K562 (cell line): ENCODE results near the gene KLHDC7B. TPM values are rescaled to one million over a fixed set of nuclear protein-coding genes. Genes with fewer than 3 reads are reported as not detected.

ENCODE experiments used
- GTF2E2 ChIP-seq: fragments of 200-800 bp; sonication (Bioruptor generic); IDR thresholded peaks from 2 replicates; pipeline ENCODE4 v1.6.1; 2016; ENCODE audit warnings: missing genetic modification characterization, missing compliant biosample characterization
- HCFC1 ChIP-seq: IDR thresholded peaks from 2 replicates; pipeline ENCODE4 v1.6.1; 2012; ENCODE audit warnings: low read depth, low read length, improper control_type of control experiment
- ILK ChIP-seq: fragments of 450-650 bp; IDR thresholded peaks from 2 replicates; pipeline ENCODE4 v1.6.1; 2016; ENCODE audit warnings: missing genetic modification characterization, low read depth, mild to moderate bottlenecking, missing compliant biosample characterization, moderate library complexity, borderline replicate concordance
- MNT ChIP-seq, 2 experiments: fragments of 450-650 bp; conservative IDR thresholded peaks; 2 replicates each; pipeline ENCODE4 v1.6.1; 2017; ENCODE audit warnings: mild to moderate bottlenecking in 2 of 2, moderate library complexity in 2 of 2
- NR2F6 ChIP-seq: fragments of 450-650 bp; formaldehyde crosslinking; IDR thresholded peaks from 2 replicates; pipeline ENCODE4 v1.4.0; 2020; ENCODE audit warnings: mild to moderate bottlenecking
- POLR2G ChIP-seq: fragments of 200-400 bp; formaldehyde crosslinking; IDR thresholded peaks from 2 replicates; pipeline ENCODE4 v1.6.1; 2017; ENCODE audit warnings: low read depth, mild to moderate bottlenecking, antibody characterized with exemption, low read length, moderate library complexity
- SUPT5H ChIP-seq: fragments of 450-650 bp; IDR thresholded peaks from 2 replicates; pipeline ENCODE4 v1.6.1; 2016
- TAF9B ChIP-seq: fragments of 450-650 bp; IDR thresholded peaks from 2 replicates; pipeline ENCODE4 v1.6.1; 2018; ENCODE audit warnings: mild to moderate bottlenecking; ENCODE audit not compliant: partially characterized antibody
- YY1 ChIP-seq, 3 experiments: IDR thresholded peaks; 2 replicates each; pipeline ENCODE4 v1.6.1; 2011; ENCODE audit warnings: low read length in 2 of 3, mild to moderate bottlenecking in 2 of 3, moderate library complexity in 2 of 3, borderline replicate concordance in 1 of 3, control low read depth in 1 of 3, low read depth in 1 of 3; ENCODE audit not compliant: insufficient read depth in 3 of 3, insufficient replicate concordance in 2 of 3, control insufficient read depth in 1 of 3, insufficient read length in 1 of 3; ENCODE audit errors: extremely low read depth in 1 of 3
- ZBTB7A ChIP-seq: IDR thresholded peaks from 2 replicates; pipeline ENCODE4 v1.6.1; 2011; ENCODE audit warnings: low read depth, mild to moderate bottlenecking, low read length, moderate library complexity, borderline replicate concordance; ENCODE audit not compliant: control insufficient read depth
- ZNF174 ChIP-seq: fragments of 250-450 bp; sonication (Bioruptor Pico); IDR thresholded peaks from 2 replicates; pipeline ENCODE4 v1.4.0; 2020; ENCODE audit warnings: mild to moderate bottlenecking
- polyA plus RNA-seq, 8 experiments: library from polyadenylated mRNA; depleted of rRNA in 4 of 8; stranded (reverse) in 5 of 8; unstranded in 3 of 8; fragments of >200 nt; fragmentation: Nextera tagmentation in 2 of 8; fragmentation: Illumina TruSeq in 1 of 8; extraction: Ambion mirVana in 2 of 8; extraction: Trizol in 1 of 8; gene quantifications; 2 replicates each; pipeline versions ENCODE4 v1.2.1 to v1.2.3, GENCODE V29; 2011 to 2014; ENCODE audit warnings: inconsistent platforms in 1 of 8, missing spikeins in 1 of 8
- total RNA-seq, 7 experiments: library from RNA; depleted of rRNA in 6 of 7; stranded (reverse); fragments of >200 nt in 6 of 7; fragmentation: Illumina TruSeq in 2 of 7; extraction: Trizol in 2 of 7; gene quantifications; 2 replicates each; pipeline versions ENCODE4 v1.2.1 to v1.2.3, GENCODE V29; 2011 to 2021; ENCODE audit warnings: low replicate concordance in 1 of 7
- TF ChIP-seq, protein P1 (sequence below): fragments of 200-800 bp; sonication (Bioruptor generic); IDR thresholded peaks from 2 replicates; pipeline ENCODE4 v1.6.1; 2017; ENCODE audit warnings: missing genetic modification characterization, missing compliant biosample characterization
- TF ChIP-seq, protein P2 (sequence below): fragments of 450-650 bp; IDR thresholded peaks from 2 replicates; pipeline ENCODE4 v1.6.1; 2016; ENCODE audit warnings: borderline replicate concordance

KLHDC7B gene
- total and polyA plus RNA-seq, 9 of the 15 experiments (the other 6 are each of a cell fraction or from before 2014, with no cell fraction given), result 0.04 to 0.22 (median 0.05) TPM; not detected in 4

DNA sequence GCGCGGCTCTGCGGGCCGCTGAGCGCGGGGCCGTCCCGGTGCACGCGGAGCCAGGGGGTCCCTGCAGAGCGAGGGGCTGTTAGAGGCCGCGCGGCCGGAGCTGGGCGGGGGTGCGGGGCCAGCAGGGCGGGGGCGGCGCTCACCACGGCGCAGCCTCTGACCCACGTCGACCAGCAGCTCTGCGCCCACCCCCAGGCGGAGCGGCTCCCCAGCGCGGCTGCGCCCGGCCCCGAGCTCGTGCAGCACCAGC, 19.9 kb upstream of the KLHDC7B start (continued):
- TF ChIP-seq ILK (tag) (no peak), YY1 (IDR thresholded peaks at IDR 0.05; ENCODE audit: borderline replicate concordance in 1 of 3, control insufficient read depth in 1 of 3, extremely low read depth in 1 of 3, insufficient read depth in 3 of 3, insufficient read length in 1 of 3, insufficient replicate concordance in 2 of 3, low read depth in 1 of 3, low read length in 2 of 3) (peak in 1 of 3 experiments; percentile 13), POLR2G (0 out of 2 replicates have a peak, but pooled peaks have one; percentile 23), ZNF174 (CRISPR knock-in tag) (no peak), GTF2E2 (tag) (0 out of 2 replicates have a peak, but pooled peaks have one; percentile 49), HCFC1 (no peak), ZBTB7A (peak; percentile 87; the same call in 1 of the 2 replicates), SUPT5H (no peak), NR2F6 (no peak), TAF9B (no peak), MNT (conservative IDR thresholded peaks at IDR 0.05) (no peak)
- TF ChIP-seq, protein P1, sequence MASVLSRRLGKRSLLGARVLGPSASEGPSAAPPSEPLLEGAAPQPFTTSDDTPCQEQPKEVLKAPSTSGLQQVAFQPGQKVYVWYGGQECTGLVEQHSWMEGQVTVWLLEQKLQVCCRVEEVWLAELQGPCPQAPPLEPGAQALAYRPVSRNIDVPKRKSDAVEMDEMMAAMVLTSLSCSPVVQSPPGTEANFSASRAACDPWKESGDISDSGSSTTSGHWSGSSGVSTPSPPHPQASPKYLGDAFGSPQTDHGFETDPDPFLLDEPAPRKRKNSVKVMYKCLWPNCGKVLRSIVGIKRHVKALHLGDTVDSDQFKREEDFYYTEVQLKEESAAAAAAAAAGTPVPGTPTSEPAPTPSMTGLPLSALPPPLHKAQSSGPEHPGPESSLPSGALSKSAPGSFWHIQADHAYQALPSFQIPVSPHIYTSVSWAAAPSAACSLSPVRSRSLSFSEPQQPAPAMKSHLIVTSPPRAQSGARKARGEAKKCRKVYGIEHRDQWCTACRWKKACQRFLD (CRISPR knock-in tag), result no peak
- TF ChIP-seq, protein P2, sequence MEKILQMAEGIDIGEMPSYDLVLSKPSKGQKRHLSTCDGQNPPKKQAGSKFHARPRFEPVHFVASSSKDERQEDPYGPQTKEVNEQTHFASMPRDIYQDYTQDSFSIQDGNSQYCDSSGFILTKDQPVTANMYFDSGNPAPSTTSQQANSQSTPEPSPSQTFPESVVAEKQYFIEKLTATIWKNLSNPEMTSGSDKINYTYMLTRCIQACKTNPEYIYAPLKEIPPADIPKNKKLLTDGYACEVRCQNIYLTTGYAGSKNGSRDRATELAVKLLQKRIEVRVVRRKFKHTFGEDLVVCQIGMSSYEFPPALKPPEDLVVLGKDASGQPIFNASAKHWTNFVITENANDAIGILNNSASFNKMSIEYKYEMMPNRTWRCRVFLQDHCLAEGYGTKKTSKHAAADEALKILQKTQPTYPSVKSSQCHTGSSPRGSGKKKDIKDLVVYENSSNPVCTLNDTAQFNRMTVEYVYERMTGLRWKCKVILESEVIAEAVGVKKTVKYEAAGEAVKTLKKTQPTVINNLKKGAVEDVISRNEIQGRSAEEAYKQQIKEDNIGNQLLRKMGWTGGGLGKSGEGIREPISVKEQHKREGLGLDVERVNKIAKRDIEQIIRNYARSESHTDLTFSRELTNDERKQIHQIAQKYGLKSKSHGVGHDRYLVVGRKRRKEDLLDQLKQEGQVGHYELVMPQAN, result no peak
